HL-60 (cell line): Measurements from ENCODE around the gene DCC.

ENCODE experiments used
- POLR2AphosphoS5 ChIP-seq: IDR thresholded peaks from 2 replicates; pipeline ENCODE4 v1.6.1; 2012; ENCODE audit warnings: low read depth
- TF ChIP-seq, protein P1 (sequence below): IDR thresholded peaks from 2 replicates; pipeline ENCODE4 v1.6.1; 2012; ENCODE audit warnings: low read depth; ENCODE audit not compliant: insufficient replicate concordance

DNA sequence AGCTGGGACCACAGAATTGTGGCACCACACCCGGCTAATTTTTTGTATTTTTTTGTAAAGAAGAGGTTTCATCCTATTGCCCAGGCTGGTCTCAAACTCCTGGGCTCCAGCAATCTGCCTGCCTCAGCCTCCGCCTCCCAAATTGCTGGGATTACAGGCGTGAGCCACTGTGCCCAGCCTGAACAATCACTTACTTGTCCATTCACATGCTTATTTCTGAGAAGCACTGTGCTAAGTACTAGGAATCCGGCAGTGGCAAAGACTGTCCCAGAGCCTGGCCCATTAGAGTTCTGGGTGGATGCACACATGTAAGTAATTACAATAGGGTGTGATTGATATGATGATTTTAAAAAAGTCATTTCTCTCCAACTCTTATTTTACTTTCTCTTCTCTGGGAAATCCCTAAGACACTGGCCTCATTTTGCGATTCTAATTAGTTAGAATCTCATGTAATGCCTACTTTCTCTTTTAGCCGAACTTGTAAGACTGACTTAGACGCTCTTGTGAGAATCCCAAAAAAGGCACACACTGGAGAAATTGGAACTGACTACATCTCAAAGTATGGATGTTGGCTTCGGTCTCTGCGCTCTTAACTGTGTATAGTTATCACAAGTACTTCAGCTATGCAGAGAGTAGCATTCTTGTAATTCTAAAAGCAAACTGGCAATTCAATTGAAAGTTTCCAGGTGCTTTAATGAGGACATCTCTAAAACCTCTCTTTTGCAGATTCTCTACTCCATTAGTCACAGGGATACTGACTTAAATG, 567.7 kb downstream of the DCC start:
- no peak for TF ChIP-seq POLR2AphosphoS5
- TF ChIP-seq, protein P1, sequence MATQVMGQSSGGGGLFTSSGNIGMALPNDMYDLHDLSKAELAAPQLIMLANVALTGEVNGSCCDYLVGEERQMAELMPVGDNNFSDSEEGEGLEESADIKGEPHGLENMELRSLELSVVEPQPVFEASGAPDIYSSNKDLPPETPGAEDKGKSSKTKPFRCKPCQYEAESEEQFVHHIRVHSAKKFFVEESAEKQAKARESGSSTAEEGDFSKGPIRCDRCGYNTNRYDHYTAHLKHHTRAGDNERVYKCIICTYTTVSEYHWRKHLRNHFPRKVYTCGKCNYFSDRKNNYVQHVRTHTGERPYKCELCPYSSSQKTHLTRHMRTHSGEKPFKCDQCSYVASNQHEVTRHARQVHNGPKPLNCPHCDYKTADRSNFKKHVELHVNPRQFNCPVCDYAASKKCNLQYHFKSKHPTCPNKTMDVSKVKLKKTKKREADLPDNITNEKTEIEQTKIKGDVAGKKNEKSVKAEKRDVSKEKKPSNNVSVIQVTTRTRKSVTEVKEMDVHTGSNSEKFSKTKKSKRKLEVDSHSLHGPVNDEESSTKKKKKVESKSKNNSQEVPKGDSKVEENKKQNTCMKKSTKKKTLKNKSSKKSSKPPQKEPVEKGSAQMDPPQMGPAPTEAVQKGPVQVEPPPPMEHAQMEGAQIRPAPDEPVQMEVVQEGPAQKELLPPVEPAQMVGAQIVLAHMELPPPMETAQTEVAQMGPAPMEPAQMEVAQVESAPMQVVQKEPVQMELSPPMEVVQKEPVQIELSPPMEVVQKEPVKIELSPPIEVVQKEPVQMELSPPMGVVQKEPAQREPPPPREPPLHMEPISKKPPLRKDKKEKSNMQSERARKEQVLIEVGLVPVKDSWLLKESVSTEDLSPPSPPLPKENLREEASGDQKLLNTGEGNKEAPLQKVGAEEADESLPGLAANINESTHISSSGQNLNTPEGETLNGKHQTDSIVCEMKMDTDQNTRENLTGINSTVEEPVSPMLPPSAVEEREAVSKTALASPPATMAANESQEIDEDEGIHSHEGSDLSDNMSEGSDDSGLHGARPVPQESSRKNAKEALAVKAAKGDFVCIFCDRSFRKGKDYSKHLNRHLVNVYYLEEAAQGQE, result no peak
